Left lung (tissue), 10 donors: Measurements from ENCODE around the gene CMTM3. TPM values are rescaled to one million over a fixed set of nuclear protein-coding genes. Genes with fewer than 3 reads are reported as not detected.

ENCODE experiments used
- ATAC-seq: fragments of 200-7000 bp; cut with Tn5 transposase; one replicate; pipeline ENCODE4 v1.9.1; 2020; ENCODE audit warnings: moderate library complexity
- DNase-seq, 4 donors: peaks; one replicate each; pipeline ENCODE4 v3.0.0-alpha.2; 2013 to 2020
- H3K27ac ChIP-seq, 2 donors: fragments of 200-600 bp; sonication (generic) in 1 of 2; one replicate each; pipeline versions ENCODE4 v1.5.0 to v1.8.0; 2020 to 2021
- H3K27me3 ChIP-seq, 2 donors: fragments of 200-600 bp; sonication (generic) in 1 of 2; one replicate each; pipeline versions ENCODE4 v1.5.0 to v1.8.0; 2020 to 2021
- H3K36me3 ChIP-seq, 2 donors: fragments of 200-600 bp; sonication (generic) in 1 of 2; one replicate each; pipeline versions ENCODE4 v1.5.0 to v1.8.0; 2020 to 2021
- H3K4me1 ChIP-seq, 2 donors: fragments of 200-600 bp; one replicate each; pipeline ENCODE4 v1.8.0; 2021
- H3K4me3 ChIP-seq, 2 donors: fragments of 200-600 bp; sonication (generic) in 1 of 2; one replicate each; pipeline versions ENCODE4 v1.5.0 to v1.8.0; 2020 to 2021; ENCODE audit warnings: mild to moderate bottlenecking in 1 of 2
- H3K9me3 ChIP-seq, 2 donors: fragments of 200-600 bp; sonication (generic) in 1 of 2; one replicate each; pipeline versions ENCODE4 v1.5.0 to v1.8.0; 2020 to 2021
- CTCF ChIP-seq, 2 donors: fragments of 200-600 bp; sonication (generic) in 1 of 2; IDR thresholded peaks; one replicate each; pipeline versions ENCODE4 v1.5.0 to v1.8.0; 2021; ENCODE audit warnings: antibody characterized with exemption in 2 of 2
- intact Hi-C, 2 donors: fragments of 100-400 bp; cut with DNase I; formaldehyde crosslinking; loops; one replicate each; pipeline versions ENCODE4 v1.11.2 to v1.14.2; 2022
- polyA plus RNA-seq, 6 donors: library from polyadenylated mRNA; unstranded; fragments of 120-200 nt; gene quantifications; one replicate each; pipeline ENCODE4 v1.2.1, GENCODE V29; 2013; ENCODE audit not compliant: insufficient read length in 6 of 6
- total RNA-seq, 2 donors: library from RNA; stranded (reverse); fragmentation: NEBNext Ultra II Directional; extraction: Animal tissue kit (Norgen Biotek cat#: 25700); gene quantifications; one replicate each; pipeline ENCODE4 v1.2.1, GENCODE V29; 2021
- donor health status: DM: no; HTN: yes; CAD: no.
- donor health status: DM: no; HTN: no; CAD: no.

The CMTM3 gene
- total and polyA plus RNA-seq, 8 donors, result 42.6 to 102 (median 82.9) TPM

GRCh38 chr16:66637806-66638205 is 33.3 kb downstream of the CMTM3 start:
- ATAC-seq, result no peak
- H3K36me3 ChIP-seq, result peaks cover 0 to 20% of the 10 kb centered on the region in 2 donors
- no peaks in the 10 kb centered on the region for H3K9me3 ChIP-seq
- no peak overlapping the region for H3K27ac ChIP-seq
- TF ChIP-seq CTCF (IDR thresholded peaks at IDR 0.05), result no peak
- no peak for DNase-seq
- intact Hi-C loops, result no loop called here
- H3K27me3 ChIP-seq, result no peaks in the 10 kb centered on the region
- H3K4me3 ChIP-seq, result no peak overlapping the region
- no peaks in the 10 kb centered on the region for H3K4me1 ChIP-seq

DNA sequence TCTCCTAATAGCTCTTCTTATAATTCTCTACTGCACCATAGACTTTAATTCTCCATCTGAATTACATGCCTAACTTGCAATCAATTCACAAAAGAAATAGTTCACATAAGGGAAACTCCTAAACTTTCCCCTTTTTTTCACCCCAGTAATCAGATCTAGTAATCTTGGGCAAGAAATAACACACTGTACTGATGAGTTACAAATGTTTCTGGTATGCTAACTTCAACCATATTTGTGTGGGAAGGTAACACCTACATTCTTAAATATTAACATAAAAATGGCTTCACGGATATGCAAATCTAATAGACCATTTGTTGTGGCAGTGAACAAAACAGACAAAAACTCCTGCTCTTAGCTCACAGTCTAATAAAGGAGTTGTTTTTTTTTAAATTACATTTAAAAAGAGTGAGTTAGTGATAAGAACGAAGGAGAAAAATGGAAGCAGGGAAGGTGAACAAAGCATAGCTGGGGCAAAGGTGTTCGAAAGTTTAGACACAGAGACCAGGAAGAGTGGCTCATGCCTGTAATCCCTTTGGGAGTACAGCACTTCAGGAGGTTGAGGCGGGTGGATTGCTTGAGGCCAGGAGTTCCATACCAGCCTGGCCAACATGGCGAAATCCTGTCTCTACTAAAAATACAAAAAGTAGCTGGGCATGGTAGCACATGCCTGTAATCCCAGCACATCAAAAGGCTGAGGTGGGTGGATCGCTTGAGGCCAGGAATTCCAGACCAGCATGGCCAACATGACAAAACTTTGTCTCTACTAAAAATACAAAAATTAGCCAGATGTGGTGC is 34.8 kb downstream of the CMTM3 start:
- intact Hi-C loops, result no loop called here
- Histone ChIP-seq H3K4me3 (no peak overlapping the region), H3K27me3 (no peaks in the 10 kb centered on the region), H3K36me3 (peaks cover 0 to 14% of the 10 kb centered on the region in 2 donors), H3K27ac (no peak overlapping the region), H3K4me1 (no peaks in the 10 kb centered on the region), H3K9me3 (no peaks in the 10 kb centered on the region)
- TF ChIP-seq CTCF (IDR thresholded peaks at IDR 0.05), result no peak
- ATAC-seq, result no peak
- no peak for DNase-seq

- H3K27me3 ChIP-seq, result no peaks in the 10 kb centered on the region
- H3K36me3 ChIP-seq, result peaks cover 0 to 7% of the 10 kb centered on the region in 2 donors
- no peaks in the 10 kb centered on the region for H3K4me1 ChIP-seq
- no peak overlapping the region for H3K4me3 ChIP-seq
- no peaks in the 10 kb centered on the region for H3K9me3 ChIP-seq
- ATAC-seq (no peak), DNase-seq (no peak)
- no peak for TF ChIP-seq CTCF (IDR thresholded peaks at IDR 0.05)
- intact Hi-C loops, result no loop called here
- H3K27ac ChIP-seq, result no peak overlapping the region
Measured at GRCh38 chr16:66640724-66641314, 36.3 kb downstream of the CMTM3 start.

GRCh38 chr16:66641387-66641786 is 36.9 kb downstream of the CMTM3 start:
- no peaks in the 10 kb centered on the region for H3K4me1 ChIP-seq
- no peak for TF ChIP-seq CTCF (IDR thresholded peaks at IDR 0.05)
- intact Hi-C loops, result no loop called here
- H3K4me3 ChIP-seq, result no peak overlapping the region
- DNase-seq, result no peak
- no peak for ATAC-seq
- no peaks in the 10 kb centered on the region for H3K9me3 ChIP-seq
- H3K27ac ChIP-seq, result no peak overlapping the region
- H3K27me3 ChIP-seq, result no peaks in the 10 kb centered on the region
- H3K36me3 ChIP-seq, result peaks cover 0 to 1% of the 10 kb centered on the region in 2 donors

DNA sequence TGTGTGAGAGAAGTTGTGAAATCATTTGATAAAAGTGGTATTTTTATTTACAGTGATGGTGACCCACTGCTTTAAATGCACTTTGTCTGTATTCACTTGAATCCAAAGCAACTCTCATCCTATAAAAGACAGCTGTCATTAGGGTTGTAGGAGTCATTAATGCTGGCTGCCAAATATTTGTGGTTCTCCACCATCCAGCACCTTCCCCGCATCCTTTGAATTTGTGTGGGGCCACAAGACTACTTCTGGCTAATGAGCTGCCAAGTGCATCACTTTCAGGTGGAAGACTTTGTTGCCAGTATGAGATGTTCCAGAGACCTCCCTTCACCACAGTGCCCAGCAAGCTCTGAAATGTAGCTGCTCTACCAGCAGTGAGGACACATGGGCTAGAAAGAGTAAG is 43.4 kb downstream of the CMTM3 start:
- no peak overlapping the region for H3K4me3 ChIP-seq
- H3K27ac ChIP-seq, result no peak overlapping the region
- no peaks in the 10 kb centered on the region for H3K36me3 ChIP-seq
- ATAC-seq (no peak), DNase-seq (no peak)
- H3K4me1 ChIP-seq, result peaks cover 0 to 23% of the 10 kb centered on the region in 2 donors
- H3K9me3 ChIP-seq, result no peaks in the 10 kb centered on the region
- H3K27me3 ChIP-seq, result no peaks in the 10 kb centered on the region
- no peak for TF ChIP-seq CTCF (IDR thresholded peaks at IDR 0.05)
- intact Hi-C loops, result no loop called here
